HCT116 (cell line): ENCODE measurements around the gene MYL5.

Experiments used
- EZH2 ChIP-seq: fragments of 200-600 bp; sonication (generic); IDR thresholded peaks from 2 replicates; pipeline ENCODE4 v1.6.1; 2017; ENCODE audit warnings: antibody characterized with exemption, mixed run types
- RAD21 ChIP-seq: IDR thresholded peaks from 2 replicates; pipeline ENCODE4 v1.6.1; 2012; ENCODE audit warnings: low read depth, mild to moderate bottlenecking
- TF ChIP-seq, protein P1 (sequence below), 3 experiments: fragments of 200-600 bp in 1 of 3; sonication (generic) in 1 of 3; IDR thresholded peaks in 2 of 3; conservative IDR thresholded peaks in 1 of 3; 2 replicates each; pipeline ENCODE4 v1.5.1; 2012 to 2017; ENCODE audit warnings: low read depth in 2 of 3, low read length in 2 of 3, antibody characterized with exemption in 1 of 3, borderline replicate concordance in 1 of 3, control low read depth in 1 of 3, mild to moderate bottlenecking in 1 of 3, mixed read lengths in 1 of 3, mixed run types in 1 of 3, moderate library complexity in 1 of 3; ENCODE audit not compliant: insufficient read depth in 1 of 3
- TF ChIP-seq, protein P2 (sequence below): IDR thresholded peaks from 2 replicates; pipeline ENCODE4 v1.6.1; 2012; ENCODE audit warnings: low read depth

DNA sequence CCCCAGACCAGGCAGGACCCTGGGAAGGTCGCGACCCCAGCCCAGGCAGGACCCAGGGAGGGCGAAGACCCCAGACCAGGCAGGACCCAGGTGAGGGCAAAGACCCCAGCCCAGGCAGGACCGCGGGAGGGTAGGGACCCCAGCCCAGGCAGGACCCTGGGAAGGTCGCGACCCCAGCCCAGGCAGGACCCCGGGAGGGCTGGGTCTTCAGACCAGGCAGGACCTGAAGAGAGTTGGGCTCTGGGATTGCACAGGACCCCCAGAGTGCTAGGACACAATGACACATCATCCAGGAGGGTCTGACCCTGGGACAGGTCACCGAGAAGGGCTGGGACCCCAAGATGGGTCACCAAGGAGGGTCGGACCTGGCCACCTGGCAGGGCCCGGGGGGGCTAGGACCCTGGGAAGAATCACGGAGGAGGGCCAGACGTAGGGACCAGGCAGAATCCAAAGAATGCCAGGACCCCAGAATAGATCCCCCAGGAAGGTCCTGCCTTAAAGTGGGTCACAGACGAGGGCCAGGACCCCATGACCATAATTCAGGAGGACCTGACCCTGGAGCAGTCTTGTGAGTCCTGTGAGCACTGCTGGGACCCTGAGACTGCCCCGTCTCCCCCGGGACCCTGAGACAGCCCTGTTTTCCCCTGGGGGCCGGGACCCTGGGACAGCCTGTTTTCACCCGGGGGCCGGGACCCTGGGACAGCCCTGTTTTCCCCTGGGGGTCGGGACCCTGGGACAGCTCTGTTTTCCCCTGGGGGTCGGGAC lies 32.7 kb downstream of the MYL5 start:
- TF ChIP-seq, protein P1, sequence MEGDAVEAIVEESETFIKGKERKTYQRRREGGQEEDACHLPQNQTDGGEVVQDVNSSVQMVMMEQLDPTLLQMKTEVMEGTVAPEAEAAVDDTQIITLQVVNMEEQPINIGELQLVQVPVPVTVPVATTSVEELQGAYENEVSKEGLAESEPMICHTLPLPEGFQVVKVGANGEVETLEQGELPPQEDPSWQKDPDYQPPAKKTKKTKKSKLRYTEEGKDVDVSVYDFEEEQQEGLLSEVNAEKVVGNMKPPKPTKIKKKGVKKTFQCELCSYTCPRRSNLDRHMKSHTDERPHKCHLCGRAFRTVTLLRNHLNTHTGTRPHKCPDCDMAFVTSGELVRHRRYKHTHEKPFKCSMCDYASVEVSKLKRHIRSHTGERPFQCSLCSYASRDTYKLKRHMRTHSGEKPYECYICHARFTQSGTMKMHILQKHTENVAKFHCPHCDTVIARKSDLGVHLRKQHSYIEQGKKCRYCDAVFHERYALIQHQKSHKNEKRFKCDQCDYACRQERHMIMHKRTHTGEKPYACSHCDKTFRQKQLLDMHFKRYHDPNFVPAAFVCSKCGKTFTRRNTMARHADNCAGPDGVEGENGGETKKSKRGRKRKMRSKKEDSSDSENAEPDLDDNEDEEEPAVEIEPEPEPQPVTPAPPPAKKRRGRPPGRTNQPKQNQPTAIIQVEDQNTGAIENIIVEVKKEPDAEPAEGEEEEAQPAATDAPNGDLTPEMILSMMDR (IDR thresholded peaks at IDR 0.05 in 2 of 3, conservative IDR thresholded peaks at IDR 0.05 in 1 of 3; ENCODE audit: borderline replicate concordance in 1 of 3, insufficient read depth in 1 of 3, low read depth in 2 of 3, low read length in 2 of 3), result no peak
- TF ChIP-seq EZH2, result no peak
- TF ChIP-seq, protein P2, sequence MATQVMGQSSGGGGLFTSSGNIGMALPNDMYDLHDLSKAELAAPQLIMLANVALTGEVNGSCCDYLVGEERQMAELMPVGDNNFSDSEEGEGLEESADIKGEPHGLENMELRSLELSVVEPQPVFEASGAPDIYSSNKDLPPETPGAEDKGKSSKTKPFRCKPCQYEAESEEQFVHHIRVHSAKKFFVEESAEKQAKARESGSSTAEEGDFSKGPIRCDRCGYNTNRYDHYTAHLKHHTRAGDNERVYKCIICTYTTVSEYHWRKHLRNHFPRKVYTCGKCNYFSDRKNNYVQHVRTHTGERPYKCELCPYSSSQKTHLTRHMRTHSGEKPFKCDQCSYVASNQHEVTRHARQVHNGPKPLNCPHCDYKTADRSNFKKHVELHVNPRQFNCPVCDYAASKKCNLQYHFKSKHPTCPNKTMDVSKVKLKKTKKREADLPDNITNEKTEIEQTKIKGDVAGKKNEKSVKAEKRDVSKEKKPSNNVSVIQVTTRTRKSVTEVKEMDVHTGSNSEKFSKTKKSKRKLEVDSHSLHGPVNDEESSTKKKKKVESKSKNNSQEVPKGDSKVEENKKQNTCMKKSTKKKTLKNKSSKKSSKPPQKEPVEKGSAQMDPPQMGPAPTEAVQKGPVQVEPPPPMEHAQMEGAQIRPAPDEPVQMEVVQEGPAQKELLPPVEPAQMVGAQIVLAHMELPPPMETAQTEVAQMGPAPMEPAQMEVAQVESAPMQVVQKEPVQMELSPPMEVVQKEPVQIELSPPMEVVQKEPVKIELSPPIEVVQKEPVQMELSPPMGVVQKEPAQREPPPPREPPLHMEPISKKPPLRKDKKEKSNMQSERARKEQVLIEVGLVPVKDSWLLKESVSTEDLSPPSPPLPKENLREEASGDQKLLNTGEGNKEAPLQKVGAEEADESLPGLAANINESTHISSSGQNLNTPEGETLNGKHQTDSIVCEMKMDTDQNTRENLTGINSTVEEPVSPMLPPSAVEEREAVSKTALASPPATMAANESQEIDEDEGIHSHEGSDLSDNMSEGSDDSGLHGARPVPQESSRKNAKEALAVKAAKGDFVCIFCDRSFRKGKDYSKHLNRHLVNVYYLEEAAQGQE, result no peak
- TF ChIP-seq RAD21, result no peak
